SH-SY5Y (cell line): Measurements from ENCODE around the gene STK40.

Source experiments
- GATA2 ChIP-seq: IDR thresholded peaks from 2 replicates; pipeline ENCODE4 v1.6.1; 2011; ENCODE audit warnings: mild to moderate bottlenecking, low read depth, low read length
- GATA3 ChIP-seq: IDR thresholded peaks from 2 replicates; pipeline ENCODE4 v1.6.1; 2011; ENCODE audit warnings: low read depth, mild to moderate bottlenecking, low read length, moderate library complexity

- TF ChIP-seq GATA2, result no peak
- TF ChIP-seq GATA3, result no peak
Observed at GRCh38 chr1:36349839-36350238, 35.9 kb downstream of the STK40 start.
